ENCODE measurements around the gene FUOM. TPM values are rescaled to one million over a fixed set of nuclear protein-coding genes. Genes with fewer than 3 reads are reported as not detected.

FUOM gene
- polyA plus RNA-seq, 1 donor from 2014 or later = not detected

GRCh38 chr10:133361773-133362441, 4.1 kb upstream of the FUOM start:
- Histone ChIP-seq H3K4me3 (ENCODE audit: low read length) (no peak overlapping the region), H3K9ac (ENCODE audit: low read length) (no peak overlapping the region), H4K20me1 (ENCODE audit: insufficient read depth) (no peaks in the 10 kb centered on the region), H2AFZ (ENCODE audit: low read depth, low read length) (no peak overlapping the region), H3K4me2 (ENCODE audit: low read length) (no peak overlapping the region), H3K27ac (ENCODE audit: low read length) (no peak overlapping the region), H3K9me3 (ENCODE audit: low read length) (peaks cover 2% of the 10 kb centered on the region), H3K36me3 (ENCODE audit: insufficient read depth, low read length) (no peaks in the 10 kb centered on the region), H3K27me3 (ENCODE audit: insufficient read depth, low read depth, low read length) (no peaks in the 10 kb centered on the region), H3F3A (ENCODE audit: insufficient read depth, low read length, poor library complexity, severe bottlenecking) (no peaks in the 10 kb centered on the region), H3K79me2 (replicated peaks; ENCODE audit: insufficient read depth, low read length) (no peaks in the 10 kb centered on the region), H3K9me2 (ENCODE audit: insufficient read depth, low read length) (no peaks in the 10 kb centered on the region)
- TF ChIP-seq RAD21 (conservative IDR thresholded peaks at IDR 0.05) (no peak), MXI1 (conservative IDR thresholded peaks at IDR 0.05; ENCODE audit: poor library complexity, severe bottlenecking) (no peak), TAF1 (IDR thresholded peaks at IDR 0.05; ENCODE audit: low read depth) (no peak), REST (IDR thresholded peaks at IDR 0.05; ENCODE audit: borderline replicate concordance) (no peak), CTCF (IDR thresholded peaks at IDR 0.05; ENCODE audit: poor library complexity, severe bottlenecking) (no peak), EZH2 (IDR thresholded peaks at IDR 0.05; ENCODE audit: borderline replicate concordance, insufficient read depth, low read length, poor library complexity, severe bottlenecking) (no peak)

GRCh38 chr10:133361227-133361626, 3.4 kb upstream of the FUOM start:
- H3K9ac ChIP-seq (ENCODE audit: low read length) = no peak overlapping the region
- no peaks in the 10 kb centered on the region for H3K36me3 ChIP-seq (ENCODE audit: insufficient read depth, low read length)
- no peak for TF ChIP-seq EZH2 (IDR thresholded peaks at IDR 0.05; ENCODE audit: borderline replicate concordance, insufficient read depth, low read length, poor library complexity, severe bottlenecking)
- no peaks in the 10 kb centered on the region for H4K20me1 ChIP-seq (ENCODE audit: insufficient read depth)
- no peak overlapping the region for H3K27ac ChIP-seq (ENCODE audit: low read length)
- no peak overlapping the region for H3K4me2 ChIP-seq (ENCODE audit: low read length)
- H3K9me3 ChIP-seq (ENCODE audit: low read length) = peaks cover 2% of the 10 kb centered on the region
- no peak overlapping the region for H2AFZ ChIP-seq (ENCODE audit: low read depth, low read length)
- H3K4me3 ChIP-seq (ENCODE audit: low read length) = no peak overlapping the region
- no peaks in the 10 kb centered on the region for H3K27me3 ChIP-seq (ENCODE audit: insufficient read depth, low read depth, low read length)
- no peaks in the 10 kb centered on the region for H3F3A ChIP-seq (ENCODE audit: insufficient read depth, low read length, poor library complexity, severe bottlenecking)
- no peaks in the 10 kb centered on the region for H3K79me2 ChIP-seq (replicated peaks; ENCODE audit: insufficient read depth, low read length)
- no peaks in the 10 kb centered on the region for H3K9me2 ChIP-seq (ENCODE audit: insufficient read depth, low read length)

- peaks cover 2% of the 10 kb centered on the region for H3K9me3 ChIP-seq (ENCODE audit: low read length)
- H3K9ac ChIP-seq (ENCODE audit: low read length) = no peak overlapping the region
- H2AFZ ChIP-seq (ENCODE audit: low read depth, low read length) = no peak overlapping the region
- H3K27me3 ChIP-seq (ENCODE audit: insufficient read depth, low read depth, low read length) = no peaks in the 10 kb centered on the region
- no peaks in the 10 kb centered on the region for H3K36me3 ChIP-seq (ENCODE audit: insufficient read depth, low read length)
- no peak overlapping the region for H3K4me2 ChIP-seq (ENCODE audit: low read length)
- H3K9me2 ChIP-seq (ENCODE audit: insufficient read depth, low read length) = no peaks in the 10 kb centered on the region
- no peaks in the 10 kb centered on the region for H4K20me1 ChIP-seq (ENCODE audit: insufficient read depth)
- H3F3A ChIP-seq (ENCODE audit: insufficient read depth, low read length, poor library complexity, severe bottlenecking) = no peaks in the 10 kb centered on the region
- no peak overlapping the region for H3K27ac ChIP-seq (ENCODE audit: low read length)
- no peaks in the 10 kb centered on the region for H3K79me2 ChIP-seq (replicated peaks; ENCODE audit: insufficient read depth, low read length)
- no peak overlapping the region for H3K4me3 ChIP-seq (ENCODE audit: low read length)
- no peak for TF ChIP-seq EP300 (conservative IDR thresholded peaks at IDR 0.05; ENCODE audit: poor library complexity, severe bottlenecking)
- TF ChIP-seq POLR2AphosphoS5 (IDR thresholded peaks at IDR 0.05) = no peak
- no peak for TF ChIP-seq REST (IDR thresholded peaks at IDR 0.05; ENCODE audit: borderline replicate concordance)
- no peak for TF ChIP-seq SMC3 (conservative IDR thresholded peaks at IDR 0.05; ENCODE audit: poor library complexity)
- TF ChIP-seq MXI1 (conservative IDR thresholded peaks at IDR 0.05; ENCODE audit: poor library complexity, severe bottlenecking) = no peak
- TF ChIP-seq TAF1 (IDR thresholded peaks at IDR 0.05; ENCODE audit: low read depth) = no peak
- TF ChIP-seq EZH2 (IDR thresholded peaks at IDR 0.05; ENCODE audit: borderline replicate concordance, insufficient read depth, low read length, poor library complexity, severe bottlenecking) = no peak
Observed at GRCh38 chr10:133359972-133360610, 2.3 kb upstream of the FUOM start.

Data from neural cell (in vitro differentiated cells).